ENCODE measurements around the gene FCMR. TPM values are rescaled to one million over a fixed set of nuclear protein-coding genes. Genes with fewer than 3 reads are reported as not detected.

The FCMR gene
- total and polyA plus RNA-seq, 2 experiments from 2014 or later = 0.84 TPM; not detected in 1

- H3K9me3 Mint-ChIP-seq = no peaks in the 10 kb centered on the region
Observed at GRCh38 chr1:206901944-206902343, 19.8 kb downstream of the FCMR start.

DNA sequence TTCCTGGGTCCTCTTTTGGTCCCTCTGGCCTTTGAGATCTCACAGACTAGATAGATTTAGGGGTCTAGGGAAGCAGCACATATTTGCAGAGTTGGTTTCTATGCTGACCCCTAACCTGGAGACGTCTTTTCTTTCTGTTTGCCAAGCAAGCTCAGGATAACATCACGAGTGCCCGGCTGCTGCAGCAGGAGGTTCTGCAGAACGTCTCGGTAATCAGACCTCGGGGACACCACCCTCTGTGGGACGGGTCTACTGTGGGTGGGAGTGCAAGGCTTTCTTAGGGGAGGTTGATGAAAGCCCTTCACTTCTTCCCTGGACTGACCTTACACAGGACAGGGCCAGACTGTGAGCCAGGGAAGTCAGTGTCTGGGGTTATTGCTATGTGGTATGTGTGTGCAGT, 21.6 kb downstream of the FCMR start:
- DNase-seq (ENCODE audit: low spot score) (no peak), ATAC-seq (no peak)
- Mint-ChIP-seq H3K4me1 (peaks cover 2% of the 10 kb centered on the region; the same call in 2 of the 3 replicates), H3K27ac (no peak overlapping the region), H3K4me3 (no peak overlapping the region), H3K9me3 (no peaks in the 10 kb centered on the region), H3K36me3 (ENCODE audit: low read depth) (no peaks in the 10 kb centered on the region), H3K27me3 (ENCODE audit: insufficient read depth, low read depth, poor library complexity) (peaks cover 6% of the 10 kb centered on the region)
- Histone ChIP-seq H3K4me2 (no peak overlapping the region), H2AFZ (no peak overlapping the region), H3K36me3 (ENCODE audit: insufficient read depth) (no peaks in the 10 kb centered on the region), H4K20me1 (replicated peaks; ENCODE audit: insufficient read depth) (no peaks in the 10 kb centered on the region), H3K4me1 (ENCODE audit: insufficient read depth) (no peaks in the 10 kb centered on the region), H3F3A (replicated peaks; ENCODE audit: low read depth) (no peaks in the 10 kb centered on the region), H3K4me3 (no peak overlapping the region), H3K27me3 (ENCODE audit: insufficient read depth) (no peaks in the 10 kb centered on the region), H3K27ac (ENCODE audit: low read depth) (no peak overlapping the region), H3K9me2 (ENCODE audit: insufficient read depth) (0 out of 2 replicates have a peak, but pooled peaks cover 2% of the 10 kb centered on the region), H3K79me2 (replicated peaks; ENCODE audit: insufficient read depth) (no peaks in the 10 kb centered on the region)
- TF ChIP-seq EZH2phosphoT487 (IDR thresholded peaks at IDR 0.05; ENCODE audit: unreplicated experiment) = no peak
- TF ChIP-seq, protein P1, sequence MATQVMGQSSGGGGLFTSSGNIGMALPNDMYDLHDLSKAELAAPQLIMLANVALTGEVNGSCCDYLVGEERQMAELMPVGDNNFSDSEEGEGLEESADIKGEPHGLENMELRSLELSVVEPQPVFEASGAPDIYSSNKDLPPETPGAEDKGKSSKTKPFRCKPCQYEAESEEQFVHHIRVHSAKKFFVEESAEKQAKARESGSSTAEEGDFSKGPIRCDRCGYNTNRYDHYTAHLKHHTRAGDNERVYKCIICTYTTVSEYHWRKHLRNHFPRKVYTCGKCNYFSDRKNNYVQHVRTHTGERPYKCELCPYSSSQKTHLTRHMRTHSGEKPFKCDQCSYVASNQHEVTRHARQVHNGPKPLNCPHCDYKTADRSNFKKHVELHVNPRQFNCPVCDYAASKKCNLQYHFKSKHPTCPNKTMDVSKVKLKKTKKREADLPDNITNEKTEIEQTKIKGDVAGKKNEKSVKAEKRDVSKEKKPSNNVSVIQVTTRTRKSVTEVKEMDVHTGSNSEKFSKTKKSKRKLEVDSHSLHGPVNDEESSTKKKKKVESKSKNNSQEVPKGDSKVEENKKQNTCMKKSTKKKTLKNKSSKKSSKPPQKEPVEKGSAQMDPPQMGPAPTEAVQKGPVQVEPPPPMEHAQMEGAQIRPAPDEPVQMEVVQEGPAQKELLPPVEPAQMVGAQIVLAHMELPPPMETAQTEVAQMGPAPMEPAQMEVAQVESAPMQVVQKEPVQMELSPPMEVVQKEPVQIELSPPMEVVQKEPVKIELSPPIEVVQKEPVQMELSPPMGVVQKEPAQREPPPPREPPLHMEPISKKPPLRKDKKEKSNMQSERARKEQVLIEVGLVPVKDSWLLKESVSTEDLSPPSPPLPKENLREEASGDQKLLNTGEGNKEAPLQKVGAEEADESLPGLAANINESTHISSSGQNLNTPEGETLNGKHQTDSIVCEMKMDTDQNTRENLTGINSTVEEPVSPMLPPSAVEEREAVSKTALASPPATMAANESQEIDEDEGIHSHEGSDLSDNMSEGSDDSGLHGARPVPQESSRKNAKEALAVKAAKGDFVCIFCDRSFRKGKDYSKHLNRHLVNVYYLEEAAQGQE (IDR thresholded peaks at IDR 0.05; ENCODE audit: unreplicated experiment) = no peak
- no peak for TF ChIP-seq JUNB (IDR thresholded peaks at IDR 0.05; ENCODE audit: unreplicated experiment)
- TF ChIP-seq STAT1 (IDR thresholded peaks at IDR 0.05; ENCODE audit: unreplicated experiment) = no peak
- no peak for TF ChIP-seq NANOG (IDR thresholded peaks at IDR 0.05; ENCODE audit: borderline replicate concordance)
- TF ChIP-seq ZNF331 (CRISPR knock-in tag; IDR thresholded peaks at IDR 0.05; ENCODE audit: low read depth) = no peak
- no peak for TF ChIP-seq ETS1 (IDR thresholded peaks at IDR 0.05)

More at GRCh38 chr1:206901944-206902343, 19.8 kb downstream of the FCMR start:
- H3K79me2 ChIP-seq (replicated peaks; ENCODE audit: insufficient read depth) = no peaks in the 10 kb centered on the region
- TF ChIP-seq, protein P1 (IDR thresholded peaks at IDR 0.05; ENCODE audit: unreplicated experiment) = no peak
- no peak for TF ChIP-seq JUNB (IDR thresholded peaks at IDR 0.05; ENCODE audit: unreplicated experiment)
- TF ChIP-seq CTCF (conservative IDR thresholded peaks at IDR 0.05; ENCODE audit: low read depth in 2 of 2) = peak in 1 of 2 experiments; percentile 25; a peak in 2 of 4 replicates
- no peak for TF ChIP-seq CREB1 (CRISPR knock-in tag; IDR thresholded peaks at IDR 0.05; ENCODE audit: low read depth)
- H3F3A ChIP-seq (replicated peaks; ENCODE audit: low read depth) = no peaks in the 10 kb centered on the region
- Mint-ChIP-seq H3K4me3 (no peak overlapping the region), H3K27ac (no peak overlapping the region), H3K4me1 (peaks cover 4% of the 10 kb centered on the region; the same call in 2 of the 3 replicates), H3K36me3 (ENCODE audit: low read depth) (no peaks in the 10 kb centered on the region), H3K27me3 (ENCODE audit: insufficient read depth, low read depth, poor library complexity) (peaks cover 5% of the 10 kb centered on the region)
- no peaks in the 10 kb centered on the region for H3K27me3 ChIP-seq (ENCODE audit: insufficient read depth)
- H3K27ac ChIP-seq (ENCODE audit: low read depth) = no peak overlapping the region
- no peak overlapping the region for H3K4me3 ChIP-seq
- ATAC-seq = no peak
- no peak overlapping the region for H2AFZ ChIP-seq
- no peak overlapping the region for H3K4me2 ChIP-seq
- no peak for DNase-seq (ENCODE audit: low spot score)
- no peaks in the 10 kb centered on the region for H3K9me2 ChIP-seq (ENCODE audit: insufficient read depth)
- H3K36me3 ChIP-seq (ENCODE audit: insufficient read depth) = no peaks in the 10 kb centered on the region
- H3K4me1 ChIP-seq (ENCODE audit: insufficient read depth) = no peaks in the 10 kb centered on the region
- no peaks in the 10 kb centered on the region for H4K20me1 ChIP-seq (replicated peaks; ENCODE audit: insufficient read depth)
